Measurements from ENCODE around the gene FASN. TPM values are rescaled to one million over a fixed set of nuclear protein-coding genes. Genes with fewer than 3 reads are reported as not detected.

FASN gene
- total and polyA plus RNA-seq, 2 donors (not counting 3 experiments of a cell fraction or from before 2014, with no cell fraction given) = 101 to 360 TPM

DNA sequence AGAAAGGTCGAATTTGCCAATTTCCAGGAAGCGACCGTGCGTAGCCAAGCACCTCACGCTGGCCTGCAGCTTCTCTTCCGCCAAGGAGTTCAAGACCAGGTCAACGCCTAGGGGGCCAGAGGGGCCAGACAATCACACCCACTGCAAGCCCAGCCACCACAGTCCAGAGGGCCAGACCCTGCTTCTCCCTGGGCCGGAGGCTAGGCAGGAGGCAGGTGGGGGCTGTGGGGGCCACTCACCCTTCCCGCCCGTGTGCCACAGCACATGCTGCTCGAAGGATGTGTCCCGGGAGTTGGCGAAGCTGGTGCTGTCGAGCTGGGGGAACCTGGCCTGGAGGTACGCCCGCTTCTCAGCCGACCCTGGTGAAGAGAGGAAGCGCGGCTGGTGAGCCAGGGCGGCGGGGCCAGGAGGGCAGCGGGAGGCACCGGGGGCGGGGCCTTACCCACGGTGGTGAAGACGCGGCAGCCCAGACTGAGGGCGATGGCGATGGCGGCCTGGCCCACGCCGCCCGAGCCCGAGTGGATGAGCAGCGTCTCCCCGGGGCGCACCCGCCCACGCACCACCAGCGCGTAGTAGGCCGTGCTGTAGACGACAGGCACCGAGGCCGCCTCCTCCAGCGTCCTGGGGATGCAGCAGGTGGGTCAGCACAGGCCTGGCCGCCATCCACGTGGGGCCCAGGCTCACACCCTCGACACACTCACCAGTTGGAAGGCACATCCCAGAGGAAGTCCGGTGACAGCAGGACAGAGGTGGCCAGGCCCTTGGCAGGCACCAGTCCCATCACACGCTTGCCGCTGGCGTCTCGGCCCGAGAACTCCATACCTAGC, 14.3 kb downstream of the FASN start:
- no peaks in the 10 kb centered on the region for H3K9me3 ChIP-seq (replicated peaks; ENCODE audit: control insufficient read depth, insufficient read depth, low read length)
- H3K36me3 ChIP-seq (ENCODE audit: control insufficient read depth in 2 of 2, extremely low read depth in 1 of 2, insufficient read depth in 2 of 2, low read length in 2 of 2) = peaks cover 45 to 86% of the 10 kb centered on the region in 2 experiments
- FAIRE-seq (no peak), DNase-seq (ENCODE audit: low read depth, low spot score) (no peak)
- H3K27ac ChIP-seq (ENCODE audit: insufficient read depth, low read depth, low read length) = no peak overlapping the region
- no TSS peak for BruUV-seq (replicated peaks)
- H2AFZ ChIP-seq (ENCODE audit: low read depth, low read length) = no peak overlapping the region
- peaks cover 3% of the 10 kb centered on the region for H3K79me2 ChIP-seq (ENCODE audit: control insufficient read depth, insufficient read depth, low read length)
- no peaks in the 10 kb centered on the region for H3K27me3 ChIP-seq (ENCODE audit: control insufficient read depth in 2 of 2, insufficient read depth in 2 of 2, low read length in 2 of 2)
- intact Hi-C loops (cut with micrococcal nuclease) (no loop called here), dilution Hi-C loops (cut with MboI; ENCODE audit: extremely low pct_ligation_motif_present, low sequenced_read_pairs) (no loop called here)
- no peak overlapping the region for H3K4me3 ChIP-seq (replicated peaks in 1 of 3; ENCODE audit: insufficient read depth in 1 of 3, low read depth in 1 of 3, low read length in 3 of 3)
- POLR2A ChIA-PET = no interaction called here
- H3K9ac ChIP-seq (replicated peaks; ENCODE audit: extremely low read depth, insufficient read depth, low read length) = no peak overlapping the region
- no peaks in the 10 kb centered on the region for H3K9me1 ChIP-seq (replicated peaks; ENCODE audit: control insufficient read depth, extremely low read depth, insufficient read depth, low read length)
- H3K4me1 ChIP-seq (ENCODE audit: control insufficient read depth, extremely low read depth, insufficient read depth, low read length) = no peaks in the 10 kb centered on the region
- H4K20me1 ChIP-seq (replicated peaks; ENCODE audit: control insufficient read depth, extremely low read depth, insufficient read depth, low read length) = no peaks in the 10 kb centered on the region
- TF ChIP-seq POLR2AphosphoS5 (IDR thresholded peaks at IDR 0.05; ENCODE audit: insufficient read depth, low read depth, low read length) (no peak), POLR2A (IDR thresholded peaks at IDR 0.05; ENCODE audit: low read depth, low read length) (no peak), JUN (IDR thresholded peaks at IDR 0.05; ENCODE audit: borderline replicate concordance, insufficient read depth, insufficient read length, low read depth) (no peak), CTCF (IDR thresholded peaks at IDR 0.05; ENCODE audit: extremely low read depth in 1 of 2, insufficient read depth in 1 of 2, low read depth in 1 of 2, low read length in 2 of 2) (no peak), FOS (IDR thresholded peaks at IDR 0.05; ENCODE audit: borderline replicate concordance, insufficient read depth, low read length) (no peak), MYC (IDR thresholded peaks at IDR 0.05; ENCODE audit: low read depth, low read length) (no peak), GATA2 (IDR thresholded peaks at IDR 0.05; ENCODE audit: insufficient read depth, insufficient read length, low read depth, low read length) (no peak), EZH2 (IDR thresholded peaks at IDR 0.05; ENCODE audit: borderline replicate concordance, low read depth, low read length, severe bottlenecking) (no peak)
- TF ChIP-seq, protein P1, sequence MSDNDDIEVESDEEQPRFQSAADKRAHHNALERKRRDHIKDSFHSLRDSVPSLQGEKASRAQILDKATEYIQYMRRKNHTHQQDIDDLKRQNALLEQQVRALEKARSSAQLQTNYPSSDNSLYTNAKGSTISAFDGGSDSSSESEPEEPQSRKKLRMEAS (IDR thresholded peaks at IDR 0.05; ENCODE audit: insufficient read depth, insufficient read length) = no peak
- CTCF ChIA-PET = no interaction called here
- H3K4me2 ChIP-seq (ENCODE audit: insufficient read depth, low read length) = no peak overlapping the region
